ENCODE measurements around the gene SLCO4A1. TPM values are rescaled to one million over a fixed set of nuclear protein-coding genes. Genes with fewer than 3 reads are reported as not detected.

The SLCO4A1 gene
- total RNA-seq, 4 donors from 2014 or later, result 6.7 to 22.1 (median 14.4) TPM

GRCh38 chr20:62714799-62715198 is 72.5 kb downstream of the SLCO4A1 start:
- Histone ChIP-seq H3K9me3 (no peaks in the 10 kb centered on the region), H3K27me3 (peaks cover 0 to 100% (median 6%) of the 10 kb centered on the region in 4 donors), H3K4me3 (no peak overlapping the region), H3K27ac (no peak overlapping the region), H3K4me1 (peaks cover 0 to 3% (median 0%) of the 10 kb centered on the region in 3 donors), H3K36me3 (no peaks in the 10 kb centered on the region)
- no peak for DNase-seq
- WGBS, 2 donors, result 81 to 85% methylated on average over 6 of the region's 6 CpGs
- intact Hi-C loops (cut with DNase I), result no loop called here
- TF ChIP-seq, protein P1, sequence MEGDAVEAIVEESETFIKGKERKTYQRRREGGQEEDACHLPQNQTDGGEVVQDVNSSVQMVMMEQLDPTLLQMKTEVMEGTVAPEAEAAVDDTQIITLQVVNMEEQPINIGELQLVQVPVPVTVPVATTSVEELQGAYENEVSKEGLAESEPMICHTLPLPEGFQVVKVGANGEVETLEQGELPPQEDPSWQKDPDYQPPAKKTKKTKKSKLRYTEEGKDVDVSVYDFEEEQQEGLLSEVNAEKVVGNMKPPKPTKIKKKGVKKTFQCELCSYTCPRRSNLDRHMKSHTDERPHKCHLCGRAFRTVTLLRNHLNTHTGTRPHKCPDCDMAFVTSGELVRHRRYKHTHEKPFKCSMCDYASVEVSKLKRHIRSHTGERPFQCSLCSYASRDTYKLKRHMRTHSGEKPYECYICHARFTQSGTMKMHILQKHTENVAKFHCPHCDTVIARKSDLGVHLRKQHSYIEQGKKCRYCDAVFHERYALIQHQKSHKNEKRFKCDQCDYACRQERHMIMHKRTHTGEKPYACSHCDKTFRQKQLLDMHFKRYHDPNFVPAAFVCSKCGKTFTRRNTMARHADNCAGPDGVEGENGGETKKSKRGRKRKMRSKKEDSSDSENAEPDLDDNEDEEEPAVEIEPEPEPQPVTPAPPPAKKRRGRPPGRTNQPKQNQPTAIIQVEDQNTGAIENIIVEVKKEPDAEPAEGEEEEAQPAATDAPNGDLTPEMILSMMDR (IDR thresholded peaks at IDR 0.05), result no peak
- no peak for TF ChIP-seq POLR2A (IDR thresholded peaks at IDR 0.05)

- intact Hi-C loops (cut with DNase I), result no loop called here
- H3K4me3 ChIP-seq, result no peak overlapping the region
- TF ChIP-seq POLR2A (IDR thresholded peaks at IDR 0.05), result no peak
- TF ChIP-seq, protein P1 (IDR thresholded peaks at IDR 0.05), result no peak
- no peaks in the 10 kb centered on the region for H3K36me3 ChIP-seq
- peaks cover 0 to 3% (median 0%) of the 10 kb centered on the region in 3 donors for H3K4me1 ChIP-seq
- no peaks in the 10 kb centered on the region for H3K9me3 ChIP-seq
- no peak overlapping the region for H3K27ac ChIP-seq
- H3K27me3 ChIP-seq, result peaks cover 0 to 100% (median 4%) of the 10 kb centered on the region in 4 donors
- DNase-seq, result no peak
- WGBS, 2 donors, result 72 to 83% methylated on average over 10 of the region's 10 CpGs
These were observed 72.9 kb downstream of the SLCO4A1 start for GRCh38 chr20:62715201-62715600.

DNA sequence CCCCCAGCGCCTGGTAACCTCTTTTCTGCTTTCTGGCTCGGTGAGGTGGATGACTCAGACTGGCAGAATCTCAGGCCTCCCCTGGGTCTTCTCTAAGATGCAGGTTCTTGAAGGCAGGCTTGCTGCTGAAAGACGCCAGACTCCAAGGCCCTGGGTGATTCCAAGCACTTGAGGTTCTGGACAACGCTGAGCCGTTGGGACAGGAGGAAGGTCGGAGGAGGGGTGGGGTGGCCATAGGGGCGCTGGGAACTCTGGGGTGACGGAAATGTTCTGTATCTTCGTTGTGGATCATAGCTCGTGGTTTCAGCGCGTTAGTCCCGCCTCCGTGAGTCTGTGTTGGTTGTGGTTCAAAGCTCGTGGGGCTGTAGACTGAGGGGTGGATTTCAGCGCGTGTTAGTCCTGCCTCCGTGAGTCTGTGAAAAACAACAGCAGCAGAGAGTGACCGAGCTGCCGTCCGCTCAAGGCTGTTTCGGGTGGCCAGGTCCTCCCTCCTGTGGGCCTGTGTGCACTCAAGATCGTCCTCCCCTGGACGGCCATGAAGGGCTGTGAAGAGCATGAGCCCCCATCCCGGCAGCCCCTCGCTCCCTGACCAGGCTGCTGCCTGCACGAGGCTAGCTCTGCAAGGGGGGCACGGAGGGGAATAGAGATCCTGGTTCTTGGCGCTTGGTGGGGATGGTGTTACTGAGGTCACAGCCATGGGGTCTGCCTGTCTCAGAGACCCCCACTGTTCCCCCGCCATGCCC is 74.1 kb downstream of the SLCO4A1 start:
- peaks cover 0 to 2% (median 0%) of the 10 kb centered on the region in 3 donors for H3K4me1 ChIP-seq
- no peak overlapping the region for H3K4me3 ChIP-seq
- TF ChIP-seq, protein P1 (IDR thresholded peaks at IDR 0.05), result no peak
- TF ChIP-seq POLR2A (IDR thresholded peaks at IDR 0.05), result no peak
- no peak for DNase-seq
- H3K27me3 ChIP-seq, result peaks cover 0 to 100% (median 0%) of the 10 kb centered on the region in 4 donors
- WGBS, 2 donors, result 51 to 70% methylated on average over 16 to 20 of the region's 30 CpGs
- no peaks in the 10 kb centered on the region for H3K36me3 ChIP-seq
- intact Hi-C loops (cut with DNase I), result no loop called here
- peaks cover 0 to 6% (median 0%) of the 10 kb centered on the region in 3 donors for H3K9me3 ChIP-seq
- peak overlapping the region in 2 of 4 donors; percentile 9 to 33 for H3K27ac ChIP-seq

DNA sequence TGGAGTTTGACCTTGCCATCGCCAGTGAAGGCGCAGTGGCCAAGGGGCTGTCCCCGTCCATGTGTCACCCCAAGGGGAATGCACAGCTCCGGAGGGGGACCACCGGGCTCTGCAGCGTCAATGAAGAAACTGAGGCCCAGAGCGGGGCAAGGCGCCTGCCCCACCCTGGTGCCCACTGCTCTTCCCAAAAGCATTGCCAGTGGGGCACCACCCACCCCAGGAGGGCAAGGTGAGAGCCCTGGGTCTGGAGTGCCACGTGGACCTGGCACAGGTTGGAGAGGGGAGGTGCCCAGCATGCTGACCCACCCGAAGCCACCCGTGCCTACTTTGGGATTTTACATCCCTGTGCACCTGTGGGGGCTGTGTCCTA is 74.6 kb downstream of the SLCO4A1 start:
- WGBS, 2 donors, result 87% methylated on average over 5 of the region's 11 CpGs; no CpG with 5 or more reads in 1 of the 2 donors
- no peak for TF ChIP-seq POLR2A (IDR thresholded peaks at IDR 0.05)
- TF ChIP-seq, protein P1 (IDR thresholded peaks at IDR 0.05), result no peak
- H3K4me3 ChIP-seq, result no peak overlapping the region
- intact Hi-C loops (cut with DNase I), result no loop called here
- H3K4me1 ChIP-seq, result no peaks in the 10 kb centered on the region
- no peak overlapping the region for H3K27ac ChIP-seq
- H3K27me3 ChIP-seq, result peaks cover 0 to 100% (median 0%) of the 10 kb centered on the region in 4 donors
- no peak for DNase-seq
- no peaks in the 10 kb centered on the region for H3K36me3 ChIP-seq
- H3K9me3 ChIP-seq, result peaks cover 0 to 8% (median 0%) of the 10 kb centered on the region in 3 donors

GRCh38 chr20:62717933-62718332 is 75.6 kb downstream of the SLCO4A1 start:
- Histone ChIP-seq H3K9me3 (peaks cover 0 to 9% (median 0%) of the 10 kb centered on the region in 3 donors), H3K4me1 (no peaks in the 10 kb centered on the region), H3K27me3 (peaks cover 0 to 100% (median 0%) of the 10 kb centered on the region in 4 donors), H3K36me3 (no peaks in the 10 kb centered on the region), H3K27ac (no peak overlapping the region), H3K4me3 (no peak overlapping the region)
- intact Hi-C loops (cut with DNase I), result no loop called here
- DNase-seq, result no peak
- 54 to 55% methylated on average over 18 of the region's 18 CpGs for WGBS, 2 donors
- TF ChIP-seq POLR2A (IDR thresholded peaks at IDR 0.05), result no peak
- TF ChIP-seq, protein P1 (IDR thresholded peaks at IDR 0.05), result no peak

Measured in esophagus squamous epithelium (tissue), 5 donors.